UCSD-AML1 (cell line): ENCODE results near the gene GNAL.
"Not testable (repeated sequence)": the region's sequence is repeated elsewhere in the genome, so short reads cannot be mapped to it uniquely, and the experiment has no call there.

ENCODE experiments used
- DNase-seq: peaks from one replicate; lab custom pipeline; 2025; ENCODE audit not compliant: unreplicated experiment; lab: John Stamatoyannopoulos, UW

GNAL gene

DNA sequence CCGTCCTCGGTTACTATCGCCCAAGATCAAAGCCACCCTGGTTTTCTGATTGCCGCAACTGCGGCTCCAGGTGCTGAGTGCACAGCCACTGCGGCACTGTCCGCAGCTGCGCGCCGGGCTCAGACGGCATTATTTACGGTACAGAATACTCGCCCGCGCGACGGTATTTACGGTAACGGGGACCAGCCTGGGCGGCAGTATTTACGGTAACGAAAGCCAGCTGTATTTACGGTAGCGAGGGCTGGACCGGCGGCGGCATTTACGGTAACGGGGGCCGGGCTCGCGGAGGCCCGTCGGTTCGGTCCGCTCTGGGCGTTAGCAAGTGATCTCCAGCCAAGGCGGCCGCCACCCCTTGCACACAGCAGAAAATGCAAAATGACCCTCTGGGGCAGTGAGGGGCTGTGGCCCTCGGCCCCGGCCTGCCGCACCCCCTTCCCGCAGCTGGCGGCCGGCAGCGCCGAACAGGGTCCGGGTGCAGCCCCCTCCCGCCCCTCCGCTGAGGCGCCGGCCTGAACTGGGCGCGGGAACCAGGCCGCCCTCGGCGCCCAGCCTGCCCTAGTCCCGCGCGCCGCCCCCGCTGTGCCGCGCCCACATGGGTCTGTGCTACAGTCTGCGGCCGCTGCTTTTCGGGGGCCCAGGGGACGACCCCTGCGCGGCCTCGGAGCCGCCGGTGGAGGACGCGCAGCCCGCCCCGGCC, at the start of gene GNAL:
TSS of gene GNAL (plus strand) at position 293 of the 697 bp plus-strand sequence. CDS start at position 593, 300 bp downstream.
- DNase-seq = no peak

DNA sequence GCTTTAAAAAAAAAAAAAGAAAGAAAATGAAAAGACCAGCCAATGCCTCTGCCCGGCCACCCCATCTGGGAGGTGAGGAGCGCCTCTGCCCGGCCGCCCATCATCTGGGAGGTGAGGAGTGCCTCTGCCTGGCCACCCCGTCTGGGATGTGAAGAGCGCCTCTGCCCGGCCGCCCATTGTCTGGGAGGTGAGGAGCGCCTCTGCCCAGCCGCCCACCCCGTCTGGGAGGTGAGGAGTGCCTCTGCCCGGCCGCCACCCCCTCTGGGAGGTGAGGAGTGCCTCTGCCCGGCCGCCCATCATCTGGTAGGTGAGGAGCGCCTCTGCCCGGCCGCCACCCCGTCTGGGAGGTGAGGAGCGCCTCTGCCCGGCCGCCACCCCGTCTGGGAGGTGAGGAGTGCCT, 41.8 kb upstream of the GNAL start:
- not testable (repeated sequence) for DNase-seq

DNA sequence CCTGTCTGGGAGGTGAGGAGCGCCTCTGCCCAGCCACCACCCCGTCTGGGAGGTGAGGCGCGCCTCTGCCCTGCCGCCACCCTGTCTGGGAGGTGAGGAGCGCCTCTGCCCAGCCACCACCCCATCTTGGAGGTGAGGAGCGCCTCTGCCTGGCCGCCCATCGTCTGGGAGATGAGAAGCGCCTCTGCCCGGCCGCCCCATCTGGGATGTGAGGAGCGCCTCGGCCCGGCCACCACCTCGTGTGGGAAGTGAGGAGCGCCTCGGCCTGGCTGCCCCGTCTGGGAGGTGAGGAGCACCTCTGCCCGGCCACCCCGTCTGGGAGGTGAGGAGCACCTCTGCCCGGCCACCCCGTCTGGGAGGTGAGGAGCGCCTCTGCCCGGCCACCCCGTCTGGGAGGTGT, 41.3 kb upstream of the GNAL start:
- not testable (repeated sequence) for DNase-seq

GRCh38 chr18:11649839-11650238, 39.2 kb upstream of the GNAL start:
- DNase-seq = no peak

DNA sequence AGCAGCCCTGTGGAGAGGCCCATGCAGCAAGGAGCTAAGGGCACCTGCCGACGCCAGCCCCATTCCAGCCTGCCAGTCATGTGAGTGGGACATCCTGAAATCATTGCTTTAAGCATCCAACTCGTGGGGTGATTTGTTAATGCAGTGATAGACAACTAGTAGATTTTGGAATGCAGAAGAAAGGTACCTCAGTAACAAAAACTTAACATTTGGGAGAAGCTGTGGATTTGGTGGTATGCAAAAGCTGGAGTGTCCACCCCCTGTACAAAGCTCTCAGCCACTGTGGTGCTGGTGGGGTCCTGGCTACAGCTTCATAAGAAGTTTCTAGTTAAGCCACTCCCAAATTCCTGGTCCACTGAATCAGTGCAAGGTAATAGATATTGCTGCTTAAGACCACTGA, 37.2 kb upstream of the GNAL start:
- no peak for DNase-seq

DNA sequence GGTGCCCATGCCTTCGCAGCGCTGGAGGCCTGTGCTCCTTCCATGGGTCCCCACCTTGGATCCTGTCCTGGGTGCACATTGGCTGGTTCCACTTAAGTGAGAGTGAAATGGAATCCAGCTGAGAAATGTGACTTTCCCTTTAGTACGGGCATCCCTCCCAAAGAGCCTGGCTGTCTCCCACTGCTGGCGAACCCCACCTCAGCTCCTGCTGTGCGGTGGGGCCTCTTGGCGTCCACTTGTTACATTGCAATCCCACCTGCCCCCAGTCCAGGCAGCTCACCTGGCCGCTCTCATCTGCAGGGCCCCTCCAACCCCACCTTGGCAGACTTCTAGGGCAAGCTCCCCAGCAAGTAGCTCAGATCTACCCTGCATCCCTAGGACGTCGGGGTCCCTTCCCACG, 35.5 kb upstream of the GNAL start:
- no peak for DNase-seq

- peak; percentile 37 for DNase-seq
These were observed 34.1 kb upstream of the GNAL start for GRCh38 chr18:11654736-11655605.

GRCh38 chr18:11655606-11655932, 33.5 kb upstream of the GNAL start:
- no peak for DNase-seq

DNA sequence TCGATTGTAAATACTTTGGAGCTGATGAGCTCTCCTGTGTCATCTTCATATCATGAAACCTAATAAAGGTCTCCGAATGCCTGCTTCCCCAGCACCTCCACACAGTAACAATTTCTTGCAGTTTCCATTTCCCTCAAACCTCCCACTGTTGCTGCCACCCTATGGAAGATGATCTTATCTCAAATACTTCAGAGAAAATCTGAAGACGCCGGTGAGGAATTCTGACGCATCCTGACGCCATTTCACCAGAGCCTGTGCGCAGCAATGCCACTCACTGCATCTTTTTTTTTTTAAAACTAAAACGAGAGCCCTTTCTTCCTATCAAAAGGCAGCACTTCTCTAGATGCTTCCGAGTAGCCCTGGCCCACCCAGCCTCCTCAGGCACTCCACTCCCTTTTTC, 31.9 kb upstream of the GNAL start:
- no peak for DNase-seq

- no peak for DNase-seq
These were observed 31.5 kb upstream of the GNAL start for GRCh38 chr18:11657554-11657953.

DNA sequence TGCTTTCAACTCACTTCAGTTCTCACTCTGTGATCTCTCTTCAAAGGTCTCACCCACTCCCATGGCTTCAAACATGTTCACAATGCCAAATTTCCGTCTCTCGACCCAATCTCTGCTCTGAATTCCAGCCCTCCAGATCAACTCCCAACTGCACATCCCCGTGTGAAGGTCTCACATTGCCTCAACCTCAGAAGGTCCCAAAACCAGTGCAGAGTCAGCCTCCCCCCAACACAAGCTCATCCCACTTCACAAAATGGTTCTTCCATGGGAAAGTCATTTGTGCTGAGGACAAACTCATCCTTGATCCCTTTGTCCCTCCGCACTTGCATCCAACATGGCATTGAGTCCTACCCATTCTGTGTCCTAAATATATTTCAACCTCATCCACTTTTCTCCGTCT, 31.0 kb upstream of the GNAL start:
- no peak for DNase-seq

DNA sequence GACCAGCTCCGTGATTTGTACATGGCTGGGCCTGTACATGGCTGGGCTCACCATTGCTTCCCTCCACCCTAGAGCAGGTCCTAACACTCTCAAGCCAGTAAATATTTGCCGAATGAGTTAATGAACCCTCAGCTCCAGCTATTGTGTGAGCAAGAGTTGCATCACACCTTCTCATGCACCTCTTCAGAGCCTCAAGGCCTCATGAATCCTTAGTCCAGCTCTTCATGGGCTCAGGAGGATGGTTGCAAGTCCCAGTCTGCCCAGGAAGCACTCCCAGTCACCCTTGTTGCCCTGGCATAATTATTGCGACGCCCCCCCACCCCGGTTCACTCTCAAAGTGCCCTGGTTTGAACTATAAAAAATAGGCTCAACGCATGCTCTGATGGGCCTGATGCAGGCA, 30.1 kb upstream of the GNAL start:
- DNase-seq = no peak

DNA sequence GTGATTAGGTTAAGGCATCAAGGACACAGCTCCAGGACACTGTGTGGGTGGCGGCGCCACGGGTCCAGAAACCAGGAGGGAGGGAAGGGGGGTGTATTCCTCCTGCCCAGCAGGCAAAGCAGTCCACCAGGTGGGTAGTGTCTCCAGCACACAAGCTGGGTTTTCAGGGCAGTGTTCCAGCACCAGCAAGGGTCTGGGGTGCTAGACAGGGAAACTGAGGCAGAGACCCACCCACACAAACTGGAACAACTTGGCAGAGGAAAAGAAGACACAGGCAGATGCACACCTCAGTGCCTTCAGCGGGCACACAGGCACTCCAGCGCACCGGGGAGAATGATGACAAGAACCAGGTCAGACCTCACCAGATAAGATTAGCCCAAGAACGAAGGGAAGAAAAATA, 28.4 kb upstream of the GNAL start:
- no peak for DNase-seq

GRCh38 chr18:11661430-11661829, 27.6 kb upstream of the GNAL start:
- DNase-seq = no peak

DNA sequence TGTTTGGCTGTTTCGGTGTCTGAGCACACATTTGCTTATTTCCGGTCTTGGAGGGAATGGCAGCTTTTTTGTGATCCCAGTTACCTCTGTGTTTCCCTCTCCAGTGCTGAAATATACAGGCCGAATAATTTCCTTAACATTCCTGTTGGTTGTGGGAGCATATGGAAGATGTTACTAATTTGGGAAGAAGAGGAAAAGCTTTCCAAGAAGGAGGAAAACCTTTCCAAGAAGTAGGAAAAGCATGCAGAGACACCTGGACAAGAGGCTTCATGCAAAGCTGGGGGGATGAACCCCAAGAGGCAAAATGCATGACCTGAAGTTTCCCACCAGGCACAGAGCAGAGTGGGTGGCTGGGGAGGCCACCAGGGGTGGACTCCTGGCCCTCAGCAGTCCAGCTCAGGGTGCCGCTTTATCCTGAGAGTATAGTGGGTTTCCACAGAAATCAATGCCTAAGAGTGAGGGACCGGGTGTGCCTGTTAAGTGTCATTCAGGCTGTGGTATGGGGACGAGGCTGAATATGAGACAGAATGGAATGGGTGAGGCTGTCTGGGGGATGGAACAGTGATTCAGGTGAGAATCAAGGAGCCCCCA, 25.5 kb upstream of the GNAL start:
- no peak for DNase-seq

DNA sequence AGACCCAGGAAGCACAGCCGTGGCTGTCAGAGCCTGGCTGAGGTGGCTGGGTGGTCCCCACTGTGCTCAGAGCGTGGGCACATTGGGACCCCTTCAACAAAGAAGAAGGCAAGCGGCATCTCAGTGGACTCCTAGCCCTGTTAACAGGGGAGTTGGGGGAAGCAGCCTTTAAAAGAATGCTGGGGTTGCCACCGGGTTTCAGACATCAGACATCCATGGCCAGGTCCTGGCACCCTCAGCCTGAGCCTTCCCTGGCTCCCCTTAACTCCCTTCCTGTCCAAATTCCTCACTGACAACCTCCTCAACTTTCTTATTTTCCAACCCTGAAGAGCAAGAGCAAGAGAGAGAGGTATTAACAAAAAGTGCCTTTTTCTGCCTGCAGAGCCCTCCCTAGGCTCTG, 24.8 kb upstream of the GNAL start:
- DNase-seq = no peak

DNA sequence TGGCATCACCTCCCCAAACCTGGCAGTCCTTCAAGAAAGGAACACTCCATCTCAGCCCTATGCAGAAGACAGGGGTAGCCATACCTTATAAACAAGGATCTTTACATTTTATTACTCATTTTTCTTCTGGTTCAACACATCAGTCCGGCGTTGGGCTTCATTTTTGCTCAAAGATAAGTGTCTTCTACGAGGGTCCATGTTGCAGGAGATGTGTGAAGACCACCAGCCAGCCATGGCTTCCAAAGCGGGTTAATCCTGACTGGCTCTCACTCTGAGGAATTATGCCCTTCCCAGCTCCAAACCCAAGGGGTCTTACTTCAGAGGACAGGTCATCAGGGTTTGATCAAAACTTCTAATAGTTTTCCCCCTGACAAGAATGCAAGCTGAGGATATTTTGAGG, 23.9 kb upstream of the GNAL start:
- DNase-seq = no peak

DNA sequence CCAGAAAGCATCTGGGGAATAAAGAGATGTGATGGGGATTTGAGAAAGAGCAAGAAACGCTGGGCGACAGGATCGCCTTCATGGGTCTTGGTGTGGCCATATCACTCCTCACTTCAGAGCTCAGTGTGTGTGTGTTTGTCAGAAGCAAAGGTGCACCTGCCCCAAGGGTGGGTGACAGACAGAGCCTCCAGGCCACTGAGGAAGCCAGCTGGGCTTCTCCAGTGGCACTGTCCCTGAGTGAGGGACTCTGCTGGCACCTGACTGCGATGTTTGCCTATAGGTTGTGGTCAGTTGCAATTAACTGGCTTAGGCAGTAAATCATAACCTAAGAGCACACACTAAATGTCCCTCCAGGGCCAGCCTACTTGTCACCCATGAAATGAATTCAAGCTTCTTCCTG, 23.5 kb upstream of the GNAL start:
- DNase-seq = no peak

GRCh38 chr18:11666176-11666575, 22.9 kb upstream of the GNAL start:
- no peak for DNase-seq

DNA sequence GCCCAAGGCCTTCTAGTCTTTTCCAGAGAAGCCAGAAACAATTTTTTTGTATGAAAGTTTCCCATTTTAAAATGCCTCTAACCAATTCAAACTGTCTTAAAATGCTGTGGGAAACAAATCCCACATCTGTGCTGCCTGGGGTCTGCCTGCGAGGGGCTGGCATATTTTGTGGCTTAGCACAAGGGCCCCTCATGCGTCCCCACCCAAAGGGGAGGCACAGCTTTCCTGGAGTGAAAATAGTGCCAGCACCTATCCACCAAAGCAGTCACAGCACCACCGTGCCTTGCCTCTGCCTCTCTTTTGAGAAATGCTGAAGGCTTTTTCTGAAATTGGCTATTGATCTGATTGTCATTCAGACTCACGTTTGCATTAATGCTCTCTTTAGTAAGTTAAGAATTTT, 22.2 kb upstream of the GNAL start:
- no peak for DNase-seq

GRCh38 chr18:11667578-11667977, 21.5 kb upstream of the GNAL start:
- no peak for DNase-seq

DNA sequence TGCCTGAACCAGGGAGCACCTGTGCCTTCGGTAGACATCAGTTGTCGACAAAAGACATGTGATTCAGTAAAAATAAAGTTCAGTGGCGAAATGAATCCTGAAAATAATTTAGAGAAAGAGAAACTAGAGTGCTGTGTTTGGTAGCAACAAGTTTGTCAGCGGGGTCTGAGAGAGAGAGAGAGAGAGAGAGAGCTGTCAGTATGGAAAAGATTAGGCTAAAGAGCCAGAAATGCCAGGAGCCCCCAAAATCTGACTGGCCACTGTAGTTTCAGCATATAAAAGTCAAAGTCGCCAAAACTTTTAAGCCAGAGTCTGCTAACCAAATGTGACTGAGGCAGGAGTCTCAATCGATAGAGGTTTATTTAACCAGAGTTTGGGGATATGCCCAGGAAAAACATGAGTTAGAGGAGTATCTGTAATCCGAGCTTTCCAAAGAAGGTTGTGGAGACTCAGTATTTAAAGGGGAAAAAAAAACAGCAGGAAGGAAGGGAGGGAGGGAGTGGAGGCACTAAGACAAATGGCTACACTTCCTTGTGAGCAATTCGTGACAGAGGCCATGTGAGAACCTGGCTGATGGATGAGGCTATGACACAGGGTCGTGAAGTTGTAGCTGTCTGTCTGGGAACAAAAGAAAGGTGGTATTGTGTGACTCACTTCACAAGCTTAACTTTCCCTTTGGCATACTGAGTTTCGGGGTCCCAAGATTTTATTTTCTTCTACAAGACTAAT, 20.5 kb upstream of the GNAL start:
- DNase-seq = no peak
